Neutrophil (primary cell): Measurements from ENCODE around the gene PLSCR1.

Source experiments
- H3K27ac ChIP-seq: fragments of 200-600 bp; sonication (generic); 2 replicates; pipeline ENCODE4 v1.5.1; 2016; ENCODE audit warnings: mild to moderate bottlenecking, moderate library complexity
- H3K27me3 ChIP-seq: fragments of 200-600 bp; sonication (generic); 2 replicates; pipeline ENCODE4 v1.6.0; 2016; ENCODE audit warnings: mild to moderate bottlenecking
- H3K36me3 ChIP-seq: fragments of 200-600 bp; sonication (generic); 2 replicates; pipeline ENCODE4 v1.5.1; 2017
- H3K4me1 ChIP-seq, 2 experiments: fragments of 200-600 bp in 1 of 2; sonication (generic) in 1 of 2; 1 replicate in 1 of 2; 2 replicates in 1 of 2; pipeline versions ENCODE4 v1.5.1 to v1.6.1; 2013 to 2016; ENCODE audit warnings: low read depth in 1 of 2, low read length in 1 of 2, mild to moderate bottlenecking in 1 of 2, moderate library complexity in 1 of 2; ENCODE audit not compliant: control insufficient read depth in 1 of 2, insufficient read depth in 1 of 2
- H3K4me3 ChIP-seq, 2 experiments: fragments of 200-600 bp in 1 of 2; sonication (generic) in 1 of 2; 1 replicate in 1 of 2; 2 replicates in 1 of 2; pipeline ENCODE4 v1.5.1; 2013 to 2016; ENCODE audit warnings: low read depth in 1 of 2, low read length in 1 of 2, mild to moderate bottlenecking in 1 of 2, moderate library complexity in 1 of 2
- H3K9me3 ChIP-seq: fragments of 200-600 bp; sonication (generic); 2 replicates; pipeline ENCODE4 v1.5.1; 2016
- TF ChIP-seq, protein P1 (sequence below): fragments of 200-600 bp; sonication (generic); IDR thresholded peaks from 2 replicates; pipeline ENCODE4 v1.5.1; 2016; ENCODE audit warnings: antibody characterized with exemption

The PLSCR1 gene

DNA sequence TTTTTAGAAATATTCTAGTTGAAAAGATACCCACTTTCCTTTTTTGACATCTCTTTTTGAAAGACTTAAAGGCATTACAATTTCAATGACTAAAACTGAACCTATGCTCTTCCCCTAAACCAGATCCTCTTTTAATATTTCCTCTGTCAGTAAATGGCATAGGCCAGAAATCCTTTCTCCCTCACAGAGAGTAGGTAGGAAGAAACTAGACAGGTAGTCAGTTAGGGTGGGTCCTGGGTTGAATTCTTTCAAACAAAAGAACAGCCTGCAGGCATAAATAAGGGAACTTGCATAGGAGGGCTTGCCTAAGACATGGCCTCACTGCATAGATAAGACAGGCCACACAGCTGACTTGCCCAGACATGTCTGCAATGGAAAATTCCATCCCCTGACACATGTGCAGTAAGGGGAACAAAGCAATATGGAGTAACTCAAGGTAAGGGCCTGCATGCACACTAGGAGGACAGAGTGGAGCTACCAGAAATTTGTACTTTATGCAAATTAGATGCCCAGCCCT lies 37.6 kb upstream of the PLSCR1 start:
- Histone ChIP-seq H3K4me3 (no peak overlapping the region), H3K27ac (peak overlapping the region; percentile 44), H3K36me3 (no peaks in the 10 kb centered on the region), H3K27me3 (no peaks in the 10 kb centered on the region), H3K9me3 (no peaks in the 10 kb centered on the region), H3K4me1 (peaks cover 0 to 9% of the 10 kb centered on the region in 2 experiments)
- TF ChIP-seq, protein P1, sequence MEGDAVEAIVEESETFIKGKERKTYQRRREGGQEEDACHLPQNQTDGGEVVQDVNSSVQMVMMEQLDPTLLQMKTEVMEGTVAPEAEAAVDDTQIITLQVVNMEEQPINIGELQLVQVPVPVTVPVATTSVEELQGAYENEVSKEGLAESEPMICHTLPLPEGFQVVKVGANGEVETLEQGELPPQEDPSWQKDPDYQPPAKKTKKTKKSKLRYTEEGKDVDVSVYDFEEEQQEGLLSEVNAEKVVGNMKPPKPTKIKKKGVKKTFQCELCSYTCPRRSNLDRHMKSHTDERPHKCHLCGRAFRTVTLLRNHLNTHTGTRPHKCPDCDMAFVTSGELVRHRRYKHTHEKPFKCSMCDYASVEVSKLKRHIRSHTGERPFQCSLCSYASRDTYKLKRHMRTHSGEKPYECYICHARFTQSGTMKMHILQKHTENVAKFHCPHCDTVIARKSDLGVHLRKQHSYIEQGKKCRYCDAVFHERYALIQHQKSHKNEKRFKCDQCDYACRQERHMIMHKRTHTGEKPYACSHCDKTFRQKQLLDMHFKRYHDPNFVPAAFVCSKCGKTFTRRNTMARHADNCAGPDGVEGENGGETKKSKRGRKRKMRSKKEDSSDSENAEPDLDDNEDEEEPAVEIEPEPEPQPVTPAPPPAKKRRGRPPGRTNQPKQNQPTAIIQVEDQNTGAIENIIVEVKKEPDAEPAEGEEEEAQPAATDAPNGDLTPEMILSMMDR = no peak

DNA sequence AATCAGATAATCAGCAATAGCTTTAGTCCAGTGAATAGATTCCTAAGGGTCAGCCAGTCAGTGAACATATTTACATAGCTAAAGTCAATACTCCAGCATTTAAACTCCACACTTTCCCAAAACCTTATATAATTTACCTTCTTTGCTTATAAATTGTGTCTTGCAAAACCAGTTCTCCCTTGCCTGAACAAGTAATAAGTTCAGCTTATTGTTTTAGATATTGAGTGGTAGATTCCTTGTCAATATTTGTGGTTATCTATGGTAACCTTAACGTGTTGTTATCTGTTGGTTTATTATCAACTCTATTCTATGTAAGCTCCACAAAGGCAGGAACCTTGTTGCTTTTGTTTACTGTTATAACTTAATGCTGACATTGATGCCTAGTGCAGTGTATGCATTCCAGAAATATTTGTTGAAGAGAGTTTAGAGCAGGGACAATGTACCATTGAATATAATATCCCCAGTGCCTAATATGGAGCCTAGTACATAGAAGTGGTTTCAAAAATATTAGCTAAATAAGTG lies 36.7 kb upstream of the PLSCR1 start:
- no peaks in the 10 kb centered on the region for H3K9me3 ChIP-seq
- no peak overlapping the region for H3K4me3 ChIP-seq
- H3K27me3 ChIP-seq = no peaks in the 10 kb centered on the region
- no peaks in the 10 kb centered on the region for H3K36me3 ChIP-seq
- peaks cover 0 to 9% of the 10 kb centered on the region in 2 experiments for H3K4me1 ChIP-seq
- no peak overlapping the region for H3K27ac ChIP-seq
- TF ChIP-seq, protein P1 = no peak

DNA sequence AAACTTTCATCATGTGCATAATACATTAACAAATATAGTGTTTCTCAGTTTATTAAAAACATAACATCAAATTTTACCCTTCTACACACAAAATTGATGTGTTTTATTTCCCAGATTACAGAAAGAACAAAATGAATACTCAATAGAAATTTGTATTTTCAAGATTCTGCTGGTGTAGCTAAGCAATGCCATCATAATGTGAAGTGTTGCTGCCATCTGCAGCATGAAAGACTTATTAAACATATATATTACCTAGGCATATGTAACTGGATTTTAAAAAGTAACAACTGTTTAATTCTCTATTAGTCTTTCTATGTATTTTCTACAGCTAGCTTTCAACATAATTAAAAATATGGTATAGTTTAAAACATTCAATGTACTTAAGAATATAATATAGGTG lies 33.3 kb upstream of the PLSCR1 start:
- TF ChIP-seq, protein P1 = no peak
- H3K36me3 ChIP-seq = no peaks in the 10 kb centered on the region

DNA sequence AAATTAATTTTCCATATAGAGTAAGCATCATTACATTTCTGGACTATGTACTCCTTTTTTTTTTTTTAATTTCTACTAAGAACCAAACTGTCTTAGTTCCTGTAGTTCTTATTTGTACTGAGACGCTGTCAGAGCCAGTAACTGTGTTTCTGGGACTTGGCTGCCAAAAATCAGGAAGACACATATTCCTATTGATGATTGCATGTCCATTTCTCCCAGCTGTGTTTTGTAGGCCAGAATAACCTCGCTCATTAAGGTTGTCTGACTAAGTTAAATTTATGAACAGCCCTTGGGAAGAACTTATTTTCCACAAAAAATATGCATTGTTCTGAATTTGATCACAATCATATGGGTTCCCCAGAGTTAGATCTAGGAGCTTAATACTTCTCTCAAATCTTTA lies 31.2 kb upstream of the PLSCR1 start:
- H3K9me3 ChIP-seq = no peaks in the 10 kb centered on the region
- no peak overlapping the region for H3K4me3 ChIP-seq
- TF ChIP-seq, protein P1 = no peak
- peaks cover 8 to 13% of the 10 kb centered on the region in 2 experiments for H3K4me1 ChIP-seq
- no peaks in the 10 kb centered on the region for H3K36me3 ChIP-seq
- H3K27me3 ChIP-seq = no peaks in the 10 kb centered on the region
- peak overlapping the region; percentile 63 for H3K27ac ChIP-seq

More for the DNA sequence above, 33.3 kb upstream of the PLSCR1 start:
- Histone ChIP-seq H3K4me3 (no peak overlapping the region), H3K9me3 (no peaks in the 10 kb centered on the region), H3K4me1 (peaks cover 8 to 22% of the 10 kb centered on the region in 2 experiments), H3K27me3 (no peaks in the 10 kb centered on the region), H3K27ac (no peak overlapping the region)

DNA sequence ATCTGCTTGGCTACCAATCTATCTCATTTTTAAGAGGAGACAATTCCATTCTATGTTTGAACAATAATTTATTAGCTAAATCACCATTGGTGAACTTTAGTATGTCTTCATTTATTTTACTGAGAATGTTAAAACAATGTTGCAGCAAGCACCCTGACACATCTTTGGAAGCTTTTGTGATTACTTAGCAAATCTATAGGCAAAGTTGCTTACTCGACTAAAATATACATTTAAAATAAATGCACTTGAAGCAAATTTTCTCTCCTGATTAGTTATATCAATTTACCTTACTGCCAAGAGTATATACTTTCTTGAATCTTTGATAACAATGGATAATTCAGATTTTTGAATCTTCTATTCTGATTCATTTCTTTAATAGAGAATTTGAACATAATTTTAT lies 29.8 kb upstream of the PLSCR1 start:
- Histone ChIP-seq H3K36me3 (no peaks in the 10 kb centered on the region), H3K27me3 (no peaks in the 10 kb centered on the region), H3K9me3 (no peaks in the 10 kb centered on the region), H3K4me3 (no peak overlapping the region), H3K4me1 (peaks cover 8 to 13% of the 10 kb centered on the region in 2 experiments), H3K27ac (no peak overlapping the region)
- TF ChIP-seq, protein P1 = no peak
